GM19395 (cell line): ENCODE results near the gene KAT8.
"Not testable (repeated sequence)": the region's sequence is repeated elsewhere in the genome, so short reads cannot be mapped to it uniquely, and the experiment has no call there.

Source experiments
- ATAC-seq: cut with Tn5 transposase; IDR thresholded peaks from one replicate; pipeline ENCODE4 v1.9.1; 2021; ENCODE audit warnings: mild to moderate bottlenecking, moderate library complexity; ENCODE audit not compliant: unreplicated experiment

Gene KAT8

DNA sequence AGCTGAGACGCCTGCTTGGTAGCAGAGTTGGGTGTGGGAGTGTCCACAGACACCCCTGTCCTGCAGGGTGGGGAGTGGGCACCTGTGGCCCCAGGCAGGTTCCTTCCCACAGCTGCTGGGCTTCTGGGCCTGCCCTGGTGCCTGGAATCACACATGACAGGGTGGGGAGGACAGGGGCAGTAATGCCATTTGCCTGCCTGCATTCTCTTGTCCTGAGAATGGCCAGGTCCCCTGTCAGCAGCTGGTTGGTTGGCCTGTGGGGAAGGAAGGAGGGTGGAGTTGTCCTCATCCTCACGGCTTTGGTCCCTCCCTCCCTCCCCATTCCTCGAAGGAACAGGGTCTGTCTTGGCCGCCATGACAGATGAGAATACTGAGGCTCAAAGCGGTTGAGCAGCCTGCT is 33.9 kb upstream of the KAT8 start:
- no peak for ATAC-seq

DNA sequence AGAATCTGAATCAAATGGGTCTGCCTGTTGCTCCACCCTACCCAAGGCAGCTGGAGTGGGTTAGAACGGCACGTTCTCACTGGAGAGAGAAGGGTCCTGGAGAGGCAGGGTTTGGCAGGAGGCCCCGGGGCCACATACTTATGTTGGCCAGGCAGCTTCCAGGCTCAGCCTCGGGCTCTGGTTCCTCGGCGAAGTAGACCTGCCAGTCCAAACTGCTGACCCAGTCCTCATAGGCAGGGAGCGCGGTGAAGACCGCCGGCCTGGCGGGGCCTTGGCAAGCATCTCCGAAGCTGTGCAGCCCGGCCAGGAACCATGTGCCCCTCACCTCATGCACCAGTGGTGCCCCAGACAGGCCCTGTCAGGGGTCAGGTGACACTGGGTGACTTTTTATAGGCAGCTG is 33.5 kb upstream of the KAT8 start:
- no peak for ATAC-seq

DNA sequence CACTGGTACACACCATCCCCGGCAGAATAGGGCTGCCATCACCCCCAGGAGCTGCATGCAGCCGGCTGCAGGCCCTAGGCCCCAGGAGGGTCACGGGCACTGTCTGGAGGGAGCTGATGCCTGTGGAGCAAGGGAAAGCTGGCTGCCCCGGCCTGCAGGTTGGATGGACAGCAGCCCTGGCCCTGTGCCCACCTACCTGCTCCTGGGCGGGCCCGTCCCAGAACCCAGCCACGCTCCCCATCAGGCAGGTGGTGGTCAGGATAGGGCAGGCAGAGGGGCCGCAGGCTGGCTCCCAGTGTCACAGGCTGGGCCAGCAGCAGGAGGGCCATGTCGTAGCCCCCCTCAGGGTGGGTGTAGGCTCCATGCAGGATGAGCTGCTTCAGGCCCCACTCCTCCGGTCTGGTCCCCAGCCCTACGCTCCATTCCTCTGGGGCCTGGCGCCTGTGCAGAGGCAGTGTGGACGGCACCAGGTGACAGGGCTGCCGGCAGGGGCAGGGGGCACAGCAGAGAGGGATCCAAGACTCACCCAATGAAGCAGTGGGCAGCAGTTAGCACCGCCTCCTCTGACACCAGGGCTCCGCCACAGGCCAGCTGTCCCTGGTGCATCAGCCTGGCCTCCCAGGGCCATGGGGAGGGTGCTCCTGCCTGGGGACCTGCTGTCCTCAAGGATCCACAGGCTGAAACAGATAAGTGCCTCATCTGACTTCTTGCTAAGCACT is 32.7 kb upstream of the KAT8 start:
- ATAC-seq, result no peak

DNA sequence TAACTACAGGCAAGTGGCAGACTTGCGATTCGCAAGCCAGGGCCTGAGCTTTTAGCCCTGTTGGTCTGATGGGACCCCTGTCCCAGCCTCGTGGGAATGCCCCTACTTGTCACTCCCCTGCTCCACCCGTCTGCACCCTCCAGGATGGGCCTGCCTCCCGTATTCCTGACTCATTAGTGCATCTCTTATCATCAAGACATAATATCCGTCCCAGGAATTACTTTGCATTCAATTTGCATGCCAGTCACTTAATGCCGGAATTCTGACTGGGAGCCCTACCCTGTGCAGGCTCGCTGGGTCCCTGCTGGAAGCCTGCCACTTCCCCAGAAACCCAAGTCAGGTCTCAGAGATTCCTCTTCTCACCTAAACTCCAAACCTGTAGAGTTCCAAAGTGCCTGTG is 32.1 kb upstream of the KAT8 start:
- ATAC-seq, result no peak

DNA sequence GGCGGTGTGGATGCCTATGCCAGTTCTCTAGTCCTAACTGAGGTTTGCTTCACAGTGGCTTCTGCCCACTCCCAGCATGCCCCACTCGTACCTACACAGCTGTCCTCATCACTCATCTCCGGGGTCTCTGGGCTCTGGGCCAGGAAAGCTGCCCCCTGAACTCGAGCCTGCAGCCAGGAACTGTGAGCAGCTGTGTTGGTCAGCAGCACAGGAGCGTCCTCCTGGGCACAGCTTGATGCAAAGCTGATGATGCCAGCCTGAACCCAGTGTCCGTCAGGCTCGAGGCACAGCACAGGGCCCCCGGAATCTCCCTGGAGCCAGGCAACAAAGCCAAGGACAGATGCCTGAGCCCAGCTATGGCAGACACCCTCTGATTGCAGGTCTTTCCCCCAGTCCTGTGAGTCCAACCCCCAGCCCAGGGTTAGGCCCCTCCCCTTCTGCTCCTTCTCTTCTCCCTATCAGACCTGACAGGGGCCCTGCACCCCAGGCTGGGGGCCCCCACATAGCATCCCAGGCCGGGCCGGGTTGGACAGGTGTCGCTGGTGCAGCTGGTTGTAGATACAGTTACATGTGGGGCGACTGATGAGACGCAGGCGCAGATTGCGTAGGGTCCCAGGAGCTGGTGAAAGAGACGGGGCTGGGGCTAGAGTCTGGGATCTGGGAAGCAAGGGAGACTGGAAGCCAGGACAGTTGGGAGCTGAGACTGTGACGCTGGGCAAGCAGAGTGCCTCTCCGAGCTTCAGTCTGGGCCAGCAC is 31.4 kb upstream of the KAT8 start:
- no peak for ATAC-seq

DNA sequence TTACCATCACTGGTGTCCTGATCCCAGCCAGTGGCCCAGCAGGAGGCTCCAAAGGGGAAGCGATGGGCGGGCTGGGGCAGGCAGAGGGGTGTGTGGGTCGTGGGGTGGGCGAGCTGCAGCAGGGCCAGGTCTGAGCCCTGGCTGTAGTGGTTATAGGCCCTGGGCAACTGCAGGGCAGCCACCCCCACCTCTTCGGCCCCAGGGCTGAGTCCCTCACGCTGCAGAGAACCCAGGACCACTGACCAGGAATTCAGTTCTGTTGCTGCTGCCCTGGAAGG is 30.9 kb upstream of the KAT8 start:
- ATAC-seq, result no peak

DNA sequence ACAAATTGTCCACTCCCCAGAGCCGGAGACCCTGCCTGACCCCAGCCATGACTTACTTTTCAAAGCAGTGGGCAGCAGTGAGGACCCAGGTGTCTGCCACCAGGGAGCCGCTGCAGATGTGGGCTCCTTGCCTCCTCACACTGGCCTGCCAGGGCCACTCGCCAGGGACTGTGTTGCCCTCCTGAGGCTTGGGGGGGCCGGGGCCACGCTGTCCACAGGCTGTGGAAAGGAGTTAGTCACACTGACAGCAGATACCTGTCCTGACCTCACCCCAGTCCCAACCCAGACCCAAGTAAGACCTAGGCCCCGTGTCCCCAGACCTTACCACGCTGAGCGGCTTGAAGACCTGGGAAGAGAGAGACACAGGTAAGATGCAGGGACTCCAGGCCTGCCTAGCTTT is 30.0 kb upstream of the KAT8 start:
- ATAC-seq, result no peak

DNA sequence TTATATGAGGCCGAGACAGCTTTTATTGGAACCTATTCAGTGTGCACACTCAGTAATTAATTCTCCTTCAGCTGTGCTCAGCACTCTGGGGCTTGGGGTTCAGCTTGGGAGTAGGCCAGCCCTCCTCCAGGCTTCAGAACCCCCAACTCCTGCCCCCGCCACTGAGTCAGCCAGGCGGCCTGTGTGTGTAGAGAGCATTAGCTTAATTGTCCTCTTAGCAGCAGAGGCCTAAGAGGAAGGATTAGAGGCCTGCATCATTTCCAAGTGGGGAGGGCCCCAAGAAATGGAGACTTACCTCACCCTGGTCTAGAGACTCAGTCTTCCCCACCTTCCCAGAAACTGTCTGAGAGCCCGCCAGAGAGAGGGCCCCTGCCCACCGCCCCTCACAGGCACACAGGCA is 29.5 kb upstream of the KAT8 start:
- ATAC-seq, result no peak

DNA sequence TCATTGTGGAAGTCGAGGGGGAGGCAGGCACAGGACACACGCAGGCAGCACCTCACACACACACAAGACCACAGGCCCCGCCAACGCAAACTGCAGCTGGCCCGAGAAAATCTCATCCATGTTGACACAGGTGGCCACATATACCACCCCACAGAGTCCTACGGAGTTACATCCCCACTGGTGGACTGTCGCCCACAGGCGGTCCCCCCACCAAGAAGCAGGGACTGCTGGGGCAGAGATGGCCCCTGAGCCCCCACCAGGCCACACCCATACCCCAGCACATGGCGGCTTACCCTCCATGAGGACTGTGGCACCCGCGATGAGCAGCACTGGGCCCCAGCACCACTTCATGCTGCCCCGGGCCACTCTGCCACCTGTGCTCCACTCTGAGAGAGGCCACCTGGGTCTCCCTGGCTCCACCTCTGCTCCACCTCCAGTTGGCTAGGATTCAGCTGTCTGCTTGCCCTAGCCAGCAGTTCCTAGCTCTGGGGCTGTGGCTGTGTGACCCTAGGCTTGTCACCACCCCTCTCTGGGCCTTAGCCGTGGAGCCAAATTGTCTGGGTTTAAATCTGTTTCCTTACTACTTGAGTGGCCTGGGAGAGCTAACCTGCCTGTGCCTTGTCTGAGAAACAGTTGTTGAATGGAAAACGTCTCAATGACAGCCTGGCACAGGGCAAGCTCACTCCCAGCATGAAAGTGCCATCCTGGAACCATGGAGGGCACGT is 28.8 kb upstream of the KAT8 start, which contains the start of gene PRSS53:
Gene PRSS53, minus strand, starts transcription at position 485 of the 725 bp plus-strand sequence. Its CDS starts 134 bp downstream, at position 351.
- ATAC-seq, result no peak

DNA sequence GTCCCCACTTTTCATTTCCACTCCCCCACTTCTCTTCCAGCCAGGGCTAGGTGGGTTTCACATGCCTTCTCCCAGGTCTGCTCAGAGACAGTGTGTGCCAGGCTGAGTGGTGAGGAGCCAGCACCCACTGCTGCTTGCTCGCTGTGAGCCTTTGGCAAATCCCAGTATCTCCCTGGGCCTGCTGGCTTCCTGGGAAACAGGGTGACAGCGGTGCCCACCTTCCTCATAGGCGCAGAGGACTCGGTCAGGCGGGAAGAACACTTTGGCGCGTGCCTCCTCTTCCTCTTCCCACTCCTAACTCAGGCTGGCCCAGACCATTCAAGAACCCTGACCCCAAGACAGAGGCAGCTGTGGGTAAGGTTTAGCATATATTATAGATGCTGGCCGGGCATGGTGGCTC is 28.3 kb upstream of the KAT8 start:
- no peak for ATAC-seq

DNA sequence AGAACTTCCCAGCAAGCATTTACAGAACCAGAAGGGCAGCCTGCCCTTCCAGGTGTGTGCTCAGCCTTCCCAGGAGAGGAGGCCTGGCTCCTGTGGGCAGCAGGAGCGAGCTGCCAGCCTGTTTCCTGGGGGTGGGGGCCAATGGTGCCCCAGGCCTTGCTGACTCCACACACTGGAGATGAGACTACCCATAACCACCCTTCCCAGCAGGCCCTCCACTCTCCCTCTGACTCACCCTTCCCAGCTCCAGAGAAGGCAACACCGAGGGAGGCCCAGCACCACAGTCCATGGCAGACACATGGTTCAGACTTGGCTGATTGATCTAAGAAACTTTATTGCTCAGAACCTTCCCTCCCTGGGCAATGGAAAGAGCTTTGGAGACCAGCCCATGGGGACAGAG is 26.9 kb upstream of the KAT8 start:
- no peak for ATAC-seq

DNA sequence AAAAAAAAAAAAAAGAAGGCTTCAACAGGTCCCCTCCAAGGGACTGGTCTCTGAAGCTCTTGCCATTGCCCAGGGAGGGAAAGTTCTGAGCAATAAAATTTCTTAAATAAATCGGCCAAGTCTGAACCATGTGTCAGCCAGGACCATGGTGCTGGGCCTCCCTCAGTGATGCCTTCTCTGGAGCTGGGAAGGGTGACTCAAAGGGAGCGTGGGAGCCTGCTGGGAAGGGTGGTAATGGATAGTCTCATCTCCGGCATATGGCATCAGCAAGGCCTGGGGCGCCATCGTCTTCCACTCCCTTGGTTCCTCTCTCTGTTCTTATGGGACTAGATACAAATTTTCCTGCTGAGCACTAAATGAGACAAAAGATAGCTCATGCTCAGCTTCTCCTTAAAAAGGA is 25.1 kb upstream of the KAT8 start:
- ATAC-seq, result no peak

DNA sequence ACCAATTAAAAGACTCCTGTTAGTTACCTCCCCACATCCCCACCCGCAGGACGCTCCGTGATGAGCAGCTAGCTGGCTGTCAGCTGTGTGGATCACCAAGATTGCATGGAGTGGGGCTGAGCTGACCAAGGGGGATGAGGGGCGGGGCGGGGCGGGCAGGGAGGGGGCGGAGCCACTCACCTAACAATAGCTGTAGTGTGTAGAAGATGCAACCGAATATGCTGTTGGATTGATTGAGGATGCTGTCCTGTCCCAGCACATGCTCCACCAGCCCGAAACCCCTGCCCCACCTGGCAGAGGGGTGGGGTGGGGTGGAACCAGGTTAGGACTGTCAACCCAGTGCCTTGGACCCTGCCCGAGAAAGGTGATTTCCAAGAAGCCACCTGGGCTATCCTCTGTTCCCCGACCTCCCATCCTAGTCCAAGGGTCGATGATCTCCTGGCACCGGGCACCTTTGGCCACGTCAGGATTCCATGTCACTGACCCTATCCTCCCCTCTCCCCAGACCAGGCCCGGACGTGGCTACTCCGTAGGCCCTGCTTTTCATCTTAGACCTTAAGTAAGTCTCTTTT is 24.2 kb upstream of the KAT8 start:
- no peak for ATAC-seq

DNA sequence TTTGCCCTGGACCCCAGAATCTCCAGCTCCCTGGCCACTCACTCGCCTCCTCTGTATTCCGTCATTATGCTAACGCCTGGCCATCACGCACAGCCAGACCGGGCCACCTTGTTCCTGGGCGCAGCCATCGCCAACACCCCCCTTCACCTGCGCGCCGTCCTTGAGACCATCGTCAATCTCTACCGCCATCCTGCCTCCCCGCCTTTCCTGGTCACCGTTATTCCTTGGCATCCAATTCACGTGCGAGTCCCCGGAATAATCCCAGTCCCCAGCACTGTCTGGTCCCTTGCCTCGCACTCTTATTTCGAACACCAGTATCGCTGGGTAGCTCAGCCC is 23.4 kb upstream of the KAT8 start:
- no peak for ATAC-seq

DNA sequence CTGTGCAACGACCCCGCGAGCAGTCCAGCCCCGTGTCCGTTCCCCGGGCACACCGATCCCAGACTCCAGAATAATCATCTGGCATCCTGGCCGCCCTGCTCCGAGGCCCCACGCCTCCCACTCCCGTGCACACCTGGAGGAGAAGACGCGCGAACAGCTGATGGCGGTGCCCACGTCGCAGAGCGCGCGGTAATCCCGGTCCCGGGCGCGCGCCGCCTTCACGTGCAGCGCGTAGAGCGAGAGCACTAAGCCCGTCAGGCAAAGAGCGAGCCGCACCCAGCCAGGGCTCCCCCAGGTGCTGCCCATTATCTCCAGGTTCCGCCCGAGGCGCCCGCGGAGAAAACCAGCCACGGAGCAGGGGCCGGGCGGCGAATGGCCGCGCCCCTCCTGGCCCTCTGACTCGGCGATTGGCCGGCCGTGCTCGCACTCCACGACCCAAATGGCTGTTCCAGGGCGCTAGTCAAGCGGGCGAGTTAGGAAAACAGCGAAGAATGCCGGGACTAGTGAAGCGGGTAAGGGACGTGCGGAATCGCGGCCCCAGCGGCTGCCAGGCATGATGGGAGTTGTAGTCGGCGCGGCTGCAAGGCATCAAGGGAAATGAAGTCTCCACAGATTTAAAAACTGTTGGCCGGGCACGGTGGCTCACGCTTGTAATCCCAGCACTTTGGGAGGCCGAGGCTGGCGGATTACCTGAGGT is 22.9 kb upstream of the KAT8 start, which contains the start of gene VKORC1:
Gene VKORC1, minus strand, starts transcription at position 374 of the 697 bp plus-strand sequence. Its CDS starts 68 bp downstream, at position 306.
- peak; percentile 88 for ATAC-seq

DNA sequence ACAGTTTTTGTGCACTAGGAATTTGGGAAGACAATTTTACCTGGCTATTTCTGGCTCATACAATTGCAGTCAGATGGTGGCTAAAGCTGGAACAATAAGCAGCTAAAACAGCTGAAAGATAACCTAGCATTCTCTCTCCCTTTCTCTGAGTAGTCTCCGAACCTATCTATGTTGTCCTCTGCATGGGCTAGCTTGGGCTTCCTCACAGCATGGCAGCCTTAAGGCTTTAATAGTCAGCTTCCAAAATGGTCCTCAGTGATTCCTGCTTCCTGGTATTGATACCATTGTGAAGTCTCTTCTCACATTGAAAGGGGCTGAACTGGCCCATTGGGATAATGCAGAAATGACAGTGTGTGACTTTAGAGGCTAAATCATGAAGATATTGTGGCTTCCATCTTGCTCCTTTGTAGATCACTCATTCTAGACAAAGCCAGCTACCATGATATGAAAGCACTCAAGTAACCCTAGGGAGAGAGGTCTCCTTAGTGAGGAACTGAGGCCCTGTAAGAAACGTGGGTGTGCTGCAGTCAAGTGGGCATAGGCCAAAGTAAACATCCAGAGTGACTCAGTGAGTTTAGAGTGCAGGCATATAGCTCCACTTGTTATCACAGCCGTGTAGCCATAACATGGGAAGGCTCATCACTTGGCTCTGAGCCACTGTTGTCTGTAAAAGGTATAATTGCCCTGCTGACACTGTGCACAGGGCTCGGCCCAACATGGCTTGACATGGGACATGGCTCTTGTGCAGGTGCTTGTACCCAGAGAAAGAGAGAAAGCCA is 17.4 kb upstream of the KAT8 start:
- ATAC-seq, result no peak

DNA sequence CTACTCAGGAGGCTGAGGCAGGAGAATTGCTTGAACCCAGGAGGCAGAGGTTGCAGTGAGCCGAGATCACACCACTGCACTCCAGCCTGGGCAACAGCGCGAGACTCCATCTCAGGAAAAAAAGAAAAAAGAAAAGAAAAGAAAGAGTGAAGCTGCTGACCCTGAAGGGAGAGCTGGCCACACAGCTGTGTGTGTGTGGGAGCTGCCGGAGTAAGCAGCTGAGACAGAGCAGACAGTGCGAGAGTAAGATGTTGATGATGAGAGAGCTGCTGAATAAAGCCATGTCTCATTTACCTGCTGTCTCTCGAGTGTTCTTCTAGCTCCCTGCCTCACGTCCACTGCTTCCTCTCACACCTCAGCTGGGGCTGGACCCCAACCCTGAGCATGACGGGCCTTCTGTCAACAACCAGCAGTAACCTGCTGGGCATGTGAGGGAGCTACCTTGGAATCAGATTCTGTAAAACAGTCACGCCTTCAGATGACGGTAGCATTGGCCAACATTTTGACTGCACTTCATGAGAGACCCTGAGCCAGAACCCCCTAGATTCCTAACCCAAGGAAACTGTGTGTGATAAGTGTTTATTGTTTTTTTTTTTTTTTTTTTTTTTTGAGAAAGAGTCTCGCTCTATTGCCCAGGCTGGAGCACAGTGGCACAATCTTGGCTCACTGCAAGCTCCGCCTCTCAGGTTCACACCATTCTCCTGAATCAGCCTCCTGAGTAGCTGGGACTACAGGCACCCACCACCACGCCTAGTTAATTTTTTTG is 16.4 kb upstream of the KAT8 start:
- not testable (repeated sequence) for ATAC-seq

DNA sequence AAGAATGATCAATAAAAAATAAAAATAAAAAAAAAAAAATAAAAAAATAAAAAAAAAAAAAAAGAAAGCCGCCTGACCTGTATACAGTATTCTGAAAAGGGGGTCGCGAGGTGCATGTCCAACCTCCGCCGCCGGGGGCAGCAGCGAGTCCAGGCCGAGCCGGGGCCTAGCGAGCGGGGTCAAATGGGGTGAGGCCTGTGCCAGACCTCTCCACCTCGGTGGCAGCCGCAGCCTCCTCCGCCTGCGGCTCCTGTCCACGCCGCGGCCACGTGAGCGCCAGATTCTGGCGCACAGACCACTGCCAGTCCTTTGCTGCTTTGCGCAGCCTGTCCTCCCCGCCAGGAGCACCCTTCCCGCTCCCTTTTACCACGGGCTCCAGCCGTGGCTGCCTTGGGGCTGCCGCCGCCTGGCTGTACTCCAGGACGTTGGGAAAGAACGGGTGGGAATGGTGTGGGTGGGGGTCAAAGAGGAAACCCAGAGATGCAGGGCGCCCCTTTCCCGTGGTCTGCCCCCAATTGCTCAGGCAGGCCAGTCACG is 11.7 kb upstream of the KAT8 start:
- ATAC-seq, result no peak
